HG02938 (cell line): ENCODE measurements around the gene UPF3A.
"Not testable (repeated sequence)": the region's sequence is repeated elsewhere in the genome, so short reads cannot be mapped to it uniquely, and the experiment has no call there.

Experiments
- ATAC-seq: cut with Tn5 transposase; IDR thresholded peaks from one replicate; pipeline ENCODE4 v1.9.1; 2021; ENCODE audit warnings: mild to moderate bottlenecking, moderate library complexity; ENCODE audit not compliant: unreplicated experiment

Gene UPF3A, protein sequence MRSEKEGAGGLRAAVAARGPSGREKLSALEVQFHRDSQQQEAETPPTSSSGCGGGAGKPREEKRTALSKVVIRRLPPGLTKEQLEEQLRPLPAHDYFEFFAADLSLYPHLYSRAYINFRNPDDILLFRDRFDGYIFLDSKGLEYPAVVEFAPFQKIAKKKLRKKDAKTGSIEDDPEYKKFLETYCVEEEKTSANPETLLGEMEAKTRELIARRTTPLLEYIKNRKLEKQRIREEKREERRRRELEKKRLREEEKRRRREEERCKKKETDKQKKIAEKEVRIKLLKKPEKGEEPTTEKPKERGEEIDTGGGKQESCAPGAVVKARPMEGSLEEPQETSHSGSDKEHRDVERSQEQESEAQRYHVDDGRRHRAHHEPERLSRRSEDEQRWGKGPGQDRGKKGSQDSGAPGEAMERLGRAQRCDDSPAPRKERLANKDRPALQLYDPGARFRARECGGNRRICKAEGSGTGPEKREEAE

GRCh38 chr13:114281351-114282040, at the start of gene UPF3A:
Gene UPF3A (plus strand): TSS chr13:114281601. CDS start chr13:114281640, 39 bp downstream.
- peak; percentile 69 for ATAC-seq

- ATAC-seq, result no peak
These were observed 49.5 kb upstream of the UPF3A start for GRCh38 chr13:114231886-114232285.

- no peak for ATAC-seq
These were observed 47.1 kb upstream of the UPF3A start for GRCh38 chr13:114234266-114234644.

GRCh38 chr13:114234645-114235421, 46.6 kb upstream of the UPF3A start, which contains the start of gene CDC16:
Gene CDC16 (plus strand): TSS chr13:114234897. CDS start chr13:114235085, 188 bp downstream.
- ATAC-seq, result peak; percentile 83

DNA sequence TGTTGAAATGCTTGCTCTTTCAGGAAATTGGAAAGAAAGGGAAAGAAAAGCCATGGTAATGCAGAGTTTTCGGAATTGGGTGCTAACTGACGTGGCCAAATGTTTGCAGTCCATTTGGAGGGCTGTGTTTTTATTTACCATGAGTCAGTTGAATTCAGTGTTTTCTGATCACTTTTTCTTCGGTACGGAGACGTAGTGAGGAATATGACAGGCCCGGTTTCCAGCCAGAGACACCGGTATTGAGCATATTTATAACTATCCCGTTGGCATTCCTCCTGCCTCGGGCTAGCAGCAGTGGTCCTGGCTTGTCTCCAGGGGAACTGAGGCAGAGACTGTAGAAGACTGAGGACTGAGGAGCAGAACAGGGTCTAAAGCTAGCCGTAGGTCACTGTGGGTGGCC, 45.7 kb upstream of the UPF3A start:
- no peak for ATAC-seq

- ATAC-seq, result no peak
These were observed 45.2 kb upstream of the UPF3A start for GRCh38 chr13:114236227-114236626.

DNA sequence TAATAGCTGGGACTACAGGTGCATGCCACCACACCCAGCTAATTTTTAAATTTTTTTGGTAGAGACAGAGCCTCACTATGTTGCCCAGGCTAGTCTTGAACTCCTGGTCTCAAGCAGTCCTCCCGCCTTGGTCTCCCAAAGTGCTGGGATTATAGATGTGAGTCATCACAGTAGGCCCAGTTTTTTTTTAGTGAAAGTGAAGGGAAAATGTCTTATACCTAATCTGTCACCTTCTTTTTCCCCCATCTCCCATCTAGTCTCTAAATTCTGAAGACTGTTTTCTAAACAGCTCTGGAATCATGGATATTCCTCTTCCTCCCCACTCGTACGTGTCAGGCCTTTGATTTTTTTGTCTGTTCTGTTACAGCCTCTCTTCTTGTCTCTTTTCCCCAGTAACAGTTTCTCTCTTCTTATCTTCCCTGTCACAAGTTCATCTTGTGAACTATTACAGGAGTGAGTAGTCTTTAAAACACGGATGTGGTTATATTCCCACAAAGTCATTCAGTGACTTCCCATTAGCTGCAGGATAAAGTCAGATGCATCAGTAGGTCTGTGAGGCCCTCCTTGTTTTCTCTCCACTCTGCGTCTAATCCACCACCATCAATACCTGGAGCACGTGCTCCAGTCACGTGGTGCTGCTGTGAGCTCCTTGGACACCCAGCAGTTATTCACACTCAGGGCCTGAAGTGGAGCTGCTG, 43.8 kb upstream of the UPF3A start:
- no peak for ATAC-seq

GRCh38 chr13:114241918-114242317, 39.5 kb upstream of the UPF3A start:
- no peak for ATAC-seq

DNA sequence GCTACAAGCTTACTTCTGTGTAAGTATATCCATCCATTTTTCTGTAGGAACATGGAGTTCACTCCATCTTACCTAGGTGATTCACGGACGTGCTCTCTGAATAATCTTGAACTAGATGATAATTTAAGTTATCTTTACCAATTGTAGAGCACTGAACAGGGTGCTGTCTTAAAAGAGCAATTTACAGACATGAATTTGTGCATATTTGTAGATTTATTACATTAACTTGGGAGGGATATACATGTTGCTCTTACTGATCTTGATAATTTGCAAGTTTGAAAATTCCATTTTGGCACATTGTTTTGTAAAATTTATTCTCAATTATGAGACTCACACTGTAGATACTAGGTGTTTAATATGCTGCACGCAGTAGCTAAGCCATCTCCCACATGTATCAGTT, 37.4 kb upstream of the UPF3A start:
- ATAC-seq, result no peak

GRCh38 chr13:114244637-114245036, 36.8 kb upstream of the UPF3A start:
- ATAC-seq, result no peak

DNA sequence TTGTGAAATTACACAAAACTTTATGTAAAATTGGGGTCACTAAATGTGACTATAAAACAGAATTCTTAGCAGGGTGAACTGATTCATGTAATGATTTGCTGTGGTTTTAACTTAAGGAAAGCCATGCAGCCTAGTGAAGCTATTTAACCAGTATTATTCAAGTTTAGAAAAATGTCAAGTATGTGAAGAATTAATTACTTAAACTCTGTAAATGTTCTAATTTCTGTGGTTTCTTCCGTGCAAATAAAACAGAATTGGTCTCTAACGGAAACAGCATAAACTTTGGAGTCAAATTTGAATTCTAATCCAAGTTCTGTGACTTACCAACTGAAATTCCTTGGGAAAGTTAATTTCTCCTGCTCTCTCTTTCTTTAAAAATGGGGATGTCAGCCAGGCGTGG, 33.4 kb upstream of the UPF3A start:
- no peak for ATAC-seq

DNA sequence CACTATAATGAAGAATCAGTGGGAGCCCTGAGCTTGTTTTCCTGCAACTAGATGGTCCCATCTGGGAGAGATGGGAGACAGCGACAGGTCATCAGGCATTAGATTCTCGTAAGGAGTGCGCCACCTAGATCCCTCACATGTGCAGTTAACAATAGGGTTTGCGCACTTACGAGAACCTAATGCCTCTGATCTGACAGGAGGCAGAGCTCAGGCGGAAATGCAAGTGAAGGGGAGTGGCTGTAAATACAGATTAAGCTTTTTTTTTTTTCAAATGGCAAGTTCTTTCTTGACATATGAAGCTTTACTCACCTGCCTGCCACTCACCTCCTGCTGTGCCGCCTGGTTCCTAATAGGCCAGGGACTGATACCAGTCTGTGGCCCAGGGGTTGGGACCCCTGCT, 32.3 kb upstream of the UPF3A start:
- ATAC-seq, result no peak

GRCh38 chr13:114251639-114252440, 29.6 kb upstream of the UPF3A start:
- ATAC-seq, result not testable (repeated sequence)

- ATAC-seq, result no peak
These were observed 24.9 kb upstream of the UPF3A start for GRCh38 chr13:114256547-114256946.

- ATAC-seq, result no peak
These were observed 24.4 kb upstream of the UPF3A start for GRCh38 chr13:114257014-114257413.

- no peak for ATAC-seq
These were observed 22.8 kb upstream of the UPF3A start for GRCh38 chr13:114258589-114258988.

GRCh38 chr13:114259374-114259773, 22.0 kb upstream of the UPF3A start:
- no peak for ATAC-seq

DNA sequence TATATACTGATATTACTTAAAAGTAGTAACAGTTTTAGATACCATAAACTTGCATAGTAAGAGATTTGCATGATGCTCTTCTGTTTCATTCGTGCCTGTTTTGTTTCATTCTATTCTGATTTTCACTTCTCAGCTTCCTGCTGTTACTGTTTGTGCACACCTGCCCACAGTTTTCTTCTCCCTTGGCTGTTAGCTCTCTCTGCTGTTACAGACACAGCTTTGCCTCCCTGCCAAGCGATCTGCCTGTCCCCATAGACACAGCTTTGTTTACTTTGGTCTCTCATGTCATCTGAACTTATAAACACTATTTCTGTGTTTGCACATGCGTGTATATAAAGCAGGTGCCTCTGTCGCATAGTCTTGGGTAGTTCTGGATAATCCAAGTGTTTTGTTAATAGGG, 21.4 kb upstream of the UPF3A start:
- ATAC-seq, result no peak

- no peak for ATAC-seq
These were observed 20.6 kb upstream of the UPF3A start for GRCh38 chr13:114260814-114261213.
